GM21723 (cell line): ENCODE results near the gene EFL1.

Experiments used
- ATAC-seq: cut with Tn5 transposase; IDR thresholded peaks from one replicate; pipeline ENCODE4 v1.9.1; 2021; ENCODE audit warnings: mild to moderate bottlenecking, moderate library complexity; ENCODE audit not compliant: unreplicated experiment

EFL1 gene

GRCh38 chr15:82128401-82129148 lies 134.0 kb downstream of the EFL1 start:
- no peak for ATAC-seq

GRCh38 chr15:82127581-82127980 lies 135.0 kb downstream of the EFL1 start:
- no peak for ATAC-seq

- ATAC-seq: no peak
Measured at GRCh38 chr15:82126346-82126745, 136.2 kb downstream of the EFL1 start.

- ATAC-seq: no peak
Measured at GRCh38 chr15:82124331-82125263, 137.9 kb downstream of the EFL1 start.

GRCh38 chr15:82122746-82123400 lies 139.7 kb downstream of the EFL1 start:
- no peak for ATAC-seq

- ATAC-seq: no peak
Measured at GRCh38 chr15:82118040-82118439, 144.5 kb downstream of the EFL1 start.

- ATAC-seq: no peak
Measured at GRCh38 chr15:82117296-82117695, 145.2 kb downstream of the EFL1 start.

GRCh38 chr15:82114660-82115059 lies 147.9 kb downstream of the EFL1 start:
- ATAC-seq: no peak

GRCh38 chr15:82113106-82113715 lies 149.3 kb downstream of the EFL1 start:
- no peak for ATAC-seq

GRCh38 chr15:82111918-82112317 lies 150.6 kb downstream of the EFL1 start:
- no peak for ATAC-seq

GRCh38 chr15:82110144-82110543 lies 152.4 kb downstream of the EFL1 start:
- no peak for ATAC-seq

GRCh38 chr15:82108489-82109078 lies 153.9 kb downstream of the EFL1 start:
- peak; percentile 87 for ATAC-seq

- ATAC-seq: no peak
Measured at GRCh38 chr15:82106679-82107078, 155.9 kb downstream of the EFL1 start.

- ATAC-seq: no peak
Measured at GRCh38 chr15:82105451-82106215, 156.9 kb downstream of the EFL1 start.

- no peak for ATAC-seq
Measured at GRCh38 chr15:82103468-82103867, 159.1 kb downstream of the EFL1 start.

- ATAC-seq: no peak
Measured at GRCh38 chr15:82100111-82100929, 162.2 kb downstream of the EFL1 start.

GRCh38 chr15:82098674-82099073 lies 163.9 kb downstream of the EFL1 start:
- no peak for ATAC-seq

GRCh38 chr15:82095803-82096202 lies 166.7 kb downstream of the EFL1 start:
- ATAC-seq: no peak

GRCh38 chr15:82093774-82094211 lies 168.7 kb downstream of the EFL1 start:
- ATAC-seq: no peak
